Fibroblast of the aortic adventitia (primary cell): Measurements from ENCODE around the gene ENGASE. TPM values are rescaled to one million over a fixed set of nuclear protein-coding genes. Genes with fewer than 3 reads are reported as not detected.
A peak's percentile ranks its signal among the peaks of the same experiment; 100 is the strongest.

Experiments
- DNase-seq: peaks from one replicate; pipeline ENCODE4 v3.0.0-alpha.2; 2010; ENCODE audit warnings: low read depth
- H3K4me3 ChIP-seq: 2 replicates; pipeline ENCODE4 v1.5.1; 2011; ENCODE audit warnings: low read depth, mild to moderate bottlenecking, control low read depth, low read length, moderate library complexity
- CTCF ChIP-seq: IDR thresholded peaks from 2 replicates; pipeline ENCODE4 v1.5.1; 2011; ENCODE audit warnings: mild to moderate bottlenecking, low read length, control low read depth, inconsistent platforms; ENCODE audit not compliant: insufficient read depth
- total RNA-seq: library from RNA; depleted of rRNA; stranded (reverse); fragments of >200 nt; gene quantifications from 2 replicates; pipeline ENCODE4 v1.2.3, GENCODE V29; 2012; ENCODE audit warnings: low replicate concordance

ENGASE gene
- total RNA-seq, 1 donor: 8.4 TPM

GRCh38 chr17:79084291-79085153 lies 9.9 kb downstream of the ENGASE start:
- no peak for DNase-seq
- TF ChIP-seq CTCF: no peak
- H3K4me3 ChIP-seq: no peak overlapping the region

- no peak for DNase-seq
- no peak for TF ChIP-seq CTCF
These were observed 10.7 kb downstream of the ENGASE start for GRCh38 chr17:79085154-79085920.

GRCh38 chr17:79085921-79086551 lies 11.4 kb downstream of the ENGASE start:
- H3K4me3 ChIP-seq: no peak overlapping the region
- TF ChIP-seq CTCF: no peak
- DNase-seq: no peak

More at GRCh38 chr17:79085154-79085920, 10.7 kb downstream of the ENGASE start:
- no peak overlapping the region for H3K4me3 ChIP-seq

- no peak for DNase-seq
- H3K4me3 ChIP-seq: no peak overlapping the region
- no peak for TF ChIP-seq CTCF
These were observed 12.2 kb downstream of the ENGASE start for GRCh38 chr17:79086609-79087427.

- no peak overlapping the region for H3K4me3 ChIP-seq
- DNase-seq: peak; percentile 52
- peak; percentile 88 for TF ChIP-seq CTCF
These were observed 13.0 kb downstream of the ENGASE start for GRCh38 chr17:79087428-79088143.
